ENCODE results near the gene UNC5A. TPM values are rescaled to one million over a fixed set of nuclear protein-coding genes. Genes with fewer than 3 reads are reported as not detected.

Gene UNC5A
- total RNA-seq, 2 donors from 2014 or later, result 0.89 to 1.4 TPM

GRCh38 chr5:176792655-176793342 lies 17.6 kb upstream of the UNC5A start:
- no peaks in the 10 kb centered on the region for H3K36me3 ChIP-seq (ENCODE audit: control insufficient read depth, insufficient read depth, low read length)
- Mint-ChIP-seq H3K27me3 (ENCODE audit: insufficient read depth) (peaks cover 11% of the 10 kb centered on the region), H3K4me1 (peaks cover 35% of the 10 kb centered on the region), H3K36me3 (ENCODE audit: low read depth) (no peaks in the 10 kb centered on the region), H3K9me3 (no peaks in the 10 kb centered on the region), H3K27ac (no peak overlapping the region), H3K4me3 (no peak overlapping the region)
- no peaks in the 10 kb centered on the region for H3K9me3 ChIP-seq (ENCODE audit: control insufficient read depth, low read length)
- no peaks in the 10 kb centered on the region for H3K27me3 ChIP-seq (ENCODE audit: control insufficient read depth, insufficient read depth, low read length, poor library complexity, severe bottlenecking)
- peaks cover 8% of the 10 kb centered on the region for H3K4me1 ChIP-seq (ENCODE audit: control insufficient read depth, insufficient read depth, low read length)
- TF ChIP-seq CTCF (conservative IDR thresholded peaks at IDR 0.05), result no peak
- H3K27ac ChIP-seq (ENCODE audit: low read depth, low read length), result no peak overlapping the region
- DNase-seq, result no peak
- H3K9ac ChIP-seq (ENCODE audit: extremely low read depth, low read length, poor library complexity, severe bottlenecking), result no peak overlapping the region
- WGBS, 2 experiments (ENCODE audit: insufficient coverage in 1 of 2, insufficient read length in 1 of 2), result 81 to 94% methylated on average over 6 to 18 of the region's 18 CpGs
- H3K4me3 ChIP-seq (ENCODE audit: low read length), result no peak overlapping the region

DNA sequence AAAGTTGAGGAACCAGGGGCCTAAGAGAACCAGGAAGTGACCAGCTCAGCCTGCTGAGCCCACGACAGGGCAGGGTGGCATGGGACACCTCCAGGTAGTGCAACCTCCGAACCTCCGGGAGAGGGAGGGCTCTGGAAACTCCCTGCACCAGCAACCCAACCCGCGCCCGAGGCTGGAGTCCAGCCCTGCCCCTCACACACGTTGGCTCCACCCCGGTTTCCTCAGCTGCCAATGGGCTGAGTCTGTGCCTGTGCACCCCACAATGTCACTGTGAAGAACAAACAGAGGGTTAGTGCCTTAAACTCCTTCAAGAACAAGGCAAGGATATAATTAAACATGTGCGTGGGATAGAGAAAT lies 17.0 kb upstream of the UNC5A start:
- no peaks in the 10 kb centered on the region for H3K9me3 ChIP-seq (ENCODE audit: control insufficient read depth, low read length)
- H3K9me3 Mint-ChIP-seq, result no peaks in the 10 kb centered on the region
- H3K27me3 ChIP-seq (ENCODE audit: control insufficient read depth, insufficient read depth, low read length, poor library complexity, severe bottlenecking), result no peaks in the 10 kb centered on the region
- H3K9ac ChIP-seq (ENCODE audit: extremely low read depth, low read length, poor library complexity, severe bottlenecking), result no peak overlapping the region
- no peak overlapping the region for H3K27ac ChIP-seq (ENCODE audit: low read depth, low read length)
- no peak overlapping the region for H3K27ac Mint-ChIP-seq
- H3K36me3 ChIP-seq (ENCODE audit: control insufficient read depth, insufficient read depth, low read length), result no peaks in the 10 kb centered on the region
- 61 to 71% methylated on average over 8 to 9 of the region's 9 CpGs for WGBS, 2 experiments (ENCODE audit: insufficient coverage in 1 of 2, insufficient read length in 1 of 2)
- no peaks in the 10 kb centered on the region for H3K36me3 Mint-ChIP-seq (ENCODE audit: low read depth)
- DNase-seq, result peak; percentile 73
- peaks cover 6% of the 10 kb centered on the region for H3K4me1 ChIP-seq (ENCODE audit: control insufficient read depth, insufficient read depth, low read length)
- TF ChIP-seq CTCF (conservative IDR thresholded peaks at IDR 0.05), result no peak
- H3K4me3 Mint-ChIP-seq, result no peak overlapping the region
- no peak overlapping the region for H3K4me3 ChIP-seq (ENCODE audit: low read length)
- peaks cover 11% of the 10 kb centered on the region for H3K27me3 Mint-ChIP-seq (ENCODE audit: insufficient read depth)
- H3K4me1 Mint-ChIP-seq, result peaks cover 30% of the 10 kb centered on the region

GRCh38 chr5:176793736-176794135 lies 16.6 kb upstream of the UNC5A start:
- Mint-ChIP-seq H3K9me3 (no peaks in the 10 kb centered on the region), H3K36me3 (ENCODE audit: low read depth) (no peaks in the 10 kb centered on the region), H3K27ac (no peak overlapping the region), H3K27me3 (ENCODE audit: insufficient read depth) (peaks cover 11% of the 10 kb centered on the region), H3K4me1 (peaks cover 26% of the 10 kb centered on the region), H3K4me3 (no peak overlapping the region)
- no peak for TF ChIP-seq CTCF (conservative IDR thresholded peaks at IDR 0.05)
- Histone ChIP-seq H3K9me3 (ENCODE audit: control insufficient read depth, low read length) (no peaks in the 10 kb centered on the region), H3K9ac (ENCODE audit: extremely low read depth, low read length, poor library complexity, severe bottlenecking) (no peak overlapping the region), H3K4me1 (ENCODE audit: control insufficient read depth, insufficient read depth, low read length) (peaks cover 2% of the 10 kb centered on the region), H3K36me3 (ENCODE audit: control insufficient read depth, insufficient read depth, low read length) (no peaks in the 10 kb centered on the region), H3K4me3 (ENCODE audit: low read length) (no peak overlapping the region), H3K27me3 (ENCODE audit: control insufficient read depth, insufficient read depth, low read length, poor library complexity, severe bottlenecking) (no peaks in the 10 kb centered on the region), H3K27ac (ENCODE audit: low read depth, low read length) (no peak overlapping the region)
- DNase-seq, result no peak
- 90 to 91% methylated on average over 7 to 8 of the region's 8 CpGs for WGBS, 2 experiments (ENCODE audit: insufficient coverage in 1 of 2, insufficient read length in 1 of 2)

Data from endodermal cell (in vitro differentiated cells).